OCI-LY1 (cell line): ENCODE data around the gene PKN1.

Experiments
- H2AFZ ChIP-seq: fragments of 200-600 bp; sonication (generic), shearing (Covaris generic); 2 replicates; pipeline ENCODE4 v1.6.0; 2014; ENCODE audit warnings: antibody characterized with exemption, mild to moderate bottlenecking, low read length
- H3F3A ChIP-seq: fragments of 200-600 bp; sonication (generic), shearing (Covaris generic); 2 replicates; pipeline ENCODE4 v1.6.0; 2014; ENCODE audit warnings: mild to moderate bottlenecking, antibody characterized with exemption, low read length, moderate library complexity; ENCODE audit not compliant: insufficient read depth
- H3K27ac ChIP-seq: fragments of 200-600 bp; sonication (generic); 2 replicates; pipeline ENCODE4 v1.5.1; 2014; ENCODE audit warnings: low read length, mixed run types, mild to moderate bottlenecking, low read depth; ENCODE audit not compliant: poor library complexity, severe bottlenecking
- H3K27me3 ChIP-seq: fragments of 200-600 bp; sonication (generic); 2 replicates; pipeline ENCODE4 v1.6.0; 2014; ENCODE audit warnings: antibody characterized with exemption, mild to moderate bottlenecking, low read length, moderate library complexity; ENCODE audit not compliant: insufficient read depth
- H3K36me3 ChIP-seq: fragments of 200-600 bp; sonication (generic); 2 replicates; pipeline ENCODE4 v1.6.1; 2014; ENCODE audit warnings: mild to moderate bottlenecking, antibody characterized with exemption, low read length, moderate library complexity, mixed read lengths; ENCODE audit not compliant: insufficient read depth
- H3K4me1 ChIP-seq: fragments of 200-600 bp; sonication (generic); 2 replicates; pipeline ENCODE4 v1.5.1; 2014; ENCODE audit warnings: mild to moderate bottlenecking, low read length, moderate library complexity; ENCODE audit not compliant: insufficient read depth, severe bottlenecking
- H3K4me2 ChIP-seq: fragments of 200-600 bp; sonication (generic), shearing (Covaris generic); 2 replicates; pipeline ENCODE4 v1.6.1; 2014; ENCODE audit warnings: low read length
- H3K4me3 ChIP-seq: fragments of 200-600 bp; sonication (generic); 2 replicates; pipeline ENCODE4 v1.5.1; 2014; ENCODE audit warnings: low read length, low read depth, mild to moderate bottlenecking, mixed read lengths; ENCODE audit not compliant: poor library complexity, severe bottlenecking
- H3K79me2 ChIP-seq: fragments of 200-600 bp; shearing (Covaris generic); 2 replicates; pipeline ENCODE4 v1.6.1; 2016; ENCODE audit warnings: mixed run types, low read length, mixed read lengths; ENCODE audit not compliant: insufficient read depth
- H3K9ac ChIP-seq: fragments of 200-600 bp; sonication (generic), shearing (Covaris generic); 2 replicates; pipeline ENCODE4 v1.6.1; 2014; ENCODE audit warnings: mild to moderate bottlenecking, low read length, mixed read lengths
- H3K9me2 ChIP-seq: fragments of 200-600 bp; sonication (generic), shearing (Covaris generic); 2 replicates; pipeline ENCODE4 v1.6.1; 2014; ENCODE audit warnings: low read depth, mild to moderate bottlenecking, low read length, mixed read lengths
- H3K9me3 ChIP-seq: fragments of 200-600 bp; shearing (Covaris generic); 2 replicates; pipeline ENCODE4 v1.6.1; 2014; ENCODE audit warnings: low read length, mixed read lengths
- H4K20me1 ChIP-seq: fragments of 200-600 bp; sonication (generic), shearing (Covaris generic); 2 replicates; pipeline ENCODE4 v1.6.0; 2016; ENCODE audit warnings: mild to moderate bottlenecking, low read length; ENCODE audit not compliant: insufficient read depth
- CTCF ChIP-seq: fragments of 200-600 bp; sonication (generic), shearing (Covaris generic); IDR thresholded peaks from 2 replicates; pipeline ENCODE4 v1.5.1; 2017; ENCODE audit warnings: mild to moderate bottlenecking, antibody characterized with exemption, low read length, moderate library complexity, mixed read lengths
- EZH2 ChIP-seq: fragments of 200-600 bp; sonication (generic), shearing (Covaris generic); IDR thresholded peaks from 2 replicates; pipeline ENCODE4 v1.8.0; 2017; ENCODE audit warnings: borderline replicate concordance, mixed run types, mild to moderate bottlenecking, antibody characterized with exemption, low read length, moderate library complexity, mixed read lengths

Gene PKN1

GRCh38 chr19:14495672-14496028 is 62.5 kb downstream of the PKN1 start:
- peak overlapping the region; percentile 86 for H3K4me3 ChIP-seq
- peak overlapping the region; percentile 99 for H3K4me2 ChIP-seq
- H3K9me2 ChIP-seq: no peaks in the 10 kb centered on the region
- no peak overlapping the region for H2AFZ ChIP-seq
- H3K27ac ChIP-seq: peak overlapping the region; percentile 30
- TF ChIP-seq EZH2 (no peak), CTCF (no peak)
- no peaks in the 10 kb centered on the region for H3K9me3 ChIP-seq
- peak overlapping the region; percentile 78 for H3K9ac ChIP-seq
- peaks cover 17% of the 10 kb centered on the region for H3K4me1 ChIP-seq
- no peaks in the 10 kb centered on the region for H3K36me3 ChIP-seq
- no peaks in the 10 kb centered on the region for H3F3A ChIP-seq
- no peaks in the 10 kb centered on the region for H3K79me2 ChIP-seq
- H4K20me1 ChIP-seq: no peaks in the 10 kb centered on the region
- no peaks in the 10 kb centered on the region for H3K27me3 ChIP-seq

DNA sequence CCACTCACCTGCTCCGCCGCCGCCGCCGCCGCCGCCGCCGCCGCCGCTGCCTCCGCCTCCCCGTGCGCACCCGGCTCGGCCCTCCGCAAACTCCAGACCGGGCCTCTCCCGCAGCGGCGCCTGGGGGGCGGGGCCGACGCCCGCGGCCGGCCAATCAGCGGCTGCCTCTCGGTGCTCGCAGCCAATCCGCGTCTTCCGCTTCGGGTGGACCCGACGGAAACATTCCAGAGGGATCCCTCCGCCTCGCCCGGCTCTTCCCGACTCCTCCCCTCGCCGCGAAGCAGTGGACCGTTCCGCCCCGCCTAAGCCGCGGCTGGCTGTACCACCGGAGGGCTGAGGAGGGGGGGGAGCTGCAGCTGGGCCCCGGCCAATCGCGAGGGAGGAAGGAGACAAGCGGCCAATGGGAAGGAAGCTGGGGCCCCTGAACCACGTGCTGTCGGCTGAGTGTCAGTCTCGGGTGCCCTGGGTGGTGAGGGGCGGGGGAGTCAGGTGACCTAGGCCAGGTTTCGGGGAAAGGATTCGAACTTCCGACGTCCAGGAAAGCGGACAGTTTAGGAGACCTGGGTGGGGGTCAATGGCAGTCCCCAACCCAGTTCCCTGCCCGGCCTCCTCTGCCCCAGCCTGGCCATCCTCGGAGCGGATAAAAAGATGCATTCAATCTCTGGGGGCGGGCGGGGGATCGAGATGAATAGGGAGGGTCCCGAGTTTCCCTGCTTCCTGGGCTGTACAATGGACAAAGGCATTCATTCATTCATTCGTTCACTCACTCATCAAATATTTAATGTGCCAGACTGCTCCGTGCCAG is 63.1 kb downstream of the PKN1 start, which contains the start of gene GIPC1:
TSS of gene GIPC1 (minus strand) at position 99 of the 805 bp plus-strand sequence. CDS start 13,151 bp downstream, outside the sequence.
- Histone ChIP-seq H3K79me2 (no peaks in the 10 kb centered on the region), H3K9me2 (no peaks in the 10 kb centered on the region), H3K27ac (peak within 1 kb of the TSS; percentile 32), H2AFZ (no peak within 1 kb of the TSS), H3K4me2 (peak within 1 kb of the TSS; percentile 99), H3K27me3 (no peaks in the 10 kb centered on the region), H3K4me3 (peak within 1 kb of the TSS; percentile 86), H3K9ac (peak within 1 kb of the TSS; percentile 78), H3F3A (no peaks in the 10 kb centered on the region), H3K9me3 (no peaks in the 10 kb centered on the region), H3K36me3 (no peaks in the 10 kb centered on the region), H4K20me1 (no peaks in the 10 kb centered on the region), H3K4me1 (peaks cover 17% of the 10 kb centered on the region)
- TF ChIP-seq EZH2 (no peak), CTCF (no peak)

GRCh38 chr19:14496834-14497227 is 63.7 kb downstream of the PKN1 start:
- H4K20me1 ChIP-seq: no peaks in the 10 kb centered on the region
- H3F3A ChIP-seq: no peaks in the 10 kb centered on the region
- H3K27ac ChIP-seq: no peak overlapping the region
- H3K79me2 ChIP-seq: no peaks in the 10 kb centered on the region
- peak overlapping the region; percentile 86 for H3K4me3 ChIP-seq
- peaks cover 17% of the 10 kb centered on the region for H3K4me1 ChIP-seq
- TF ChIP-seq CTCF (no peak), EZH2 (no peak)
- no peak overlapping the region for H2AFZ ChIP-seq
- H3K36me3 ChIP-seq: no peaks in the 10 kb centered on the region
- no peaks in the 10 kb centered on the region for H3K9me2 ChIP-seq
- H3K9me3 ChIP-seq: no peaks in the 10 kb centered on the region
- H3K27me3 ChIP-seq: no peaks in the 10 kb centered on the region
- H3K9ac ChIP-seq: no peak overlapping the region
- peak overlapping the region; percentile 99; the same call in 1 of the 2 replicates for H3K4me2 ChIP-seq
